GM12892 (cell line): ENCODE data around the gene SPSB2.

Source experiments
- POLR2A ChIP-seq: IDR thresholded peaks from 2 replicates; pipeline ENCODE4 v1.6.1; 2011; ENCODE audit warnings: low read depth, low read length, control low read depth
- POLR2AphosphoS5 ChIP-seq: IDR thresholded peaks from 2 replicates; pipeline ENCODE4 v1.6.1; 2011; ENCODE audit warnings: low read depth, low read length, control low read depth
- TAF1 ChIP-seq: IDR thresholded peaks from 2 replicates; pipeline ENCODE4 v1.6.1; 2011; ENCODE audit warnings: low read depth, mild to moderate bottlenecking, control low read depth, low read length, borderline replicate concordance

DNA sequence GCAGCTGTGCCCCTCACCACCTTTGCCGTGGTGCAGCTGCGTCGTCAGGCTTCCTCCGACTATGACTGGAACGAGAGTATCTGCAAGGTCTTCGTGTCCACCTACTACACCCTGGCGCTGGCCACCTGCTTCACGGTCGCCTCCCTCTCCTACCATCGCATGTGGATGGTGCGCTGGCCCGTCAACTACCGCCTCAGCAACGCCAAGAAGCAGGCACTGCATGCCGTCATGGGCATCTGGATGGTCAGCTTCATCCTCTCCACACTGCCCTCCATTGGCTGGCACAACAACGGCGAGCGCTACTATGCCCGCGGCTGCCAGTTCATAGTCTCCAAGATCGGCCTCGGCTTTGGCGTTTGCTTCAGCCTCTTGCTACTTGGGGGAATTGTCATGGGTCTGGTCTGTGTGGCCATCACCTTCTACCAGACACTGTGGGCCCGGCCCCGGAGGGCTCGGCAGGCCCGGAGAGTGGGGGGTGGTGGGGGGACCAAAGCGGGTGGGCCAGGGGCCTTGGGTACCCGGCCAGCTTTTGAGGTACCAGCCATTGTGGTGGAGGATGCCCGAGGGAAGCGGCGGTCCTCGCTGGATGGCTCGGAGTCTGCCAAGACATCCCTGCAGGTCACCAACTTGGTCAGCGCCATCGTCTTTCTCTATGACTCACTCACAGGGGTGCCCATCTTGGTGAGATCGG is 48.9 kb downstream of the SPSB2 start:
- TF ChIP-seq POLR2AphosphoS5 (no peak), POLR2A (no peak), TAF1 (no peak)
